Trophoblast cell (in vitro differentiated cells and primary cell): ENCODE data around the gene RNF167. TPM values are rescaled to one million over a fixed set of nuclear protein-coding genes. Genes with fewer than 3 reads are reported as not detected.
A peak's percentile ranks its signal among the peaks of the same experiment; 100 is the strongest.

Source experiments
- DNase-seq, 2 donors: peaks; one replicate each; pipeline ENCODE4 v3.0.0-alpha.2; 2016
- H2AFZ ChIP-seq: 2 replicates; pipeline ENCODE4 v1.6.1; 2013; ENCODE audit warnings: low read length, moderate library complexity, mild to moderate bottlenecking; ENCODE audit not compliant: insufficient read depth, poor library complexity
- H2AK5ac ChIP-seq: 2 replicates; pipeline ENCODE4 v1.6.1; 2013; ENCODE audit warnings: mild to moderate bottlenecking, low read length
- H2BK120ac ChIP-seq: 2 replicates; pipeline ENCODE4 v1.6.1; 2013; ENCODE audit warnings: low read length, mild to moderate bottlenecking, moderate library complexity; ENCODE audit not compliant: insufficient read depth, poor library complexity
- H2BK12ac ChIP-seq: 2 replicates; pipeline ENCODE4 v1.6.1; 2013; ENCODE audit warnings: mild to moderate bottlenecking, low read length, moderate library complexity
- H2BK5ac ChIP-seq: 2 replicates; pipeline ENCODE4 v1.6.1; 2013; ENCODE audit warnings: low read length, low read depth, moderate library complexity, mild to moderate bottlenecking; ENCODE audit not compliant: poor library complexity
- H3K14ac ChIP-seq: 2 replicates; pipeline ENCODE4 v1.6.1; 2013; ENCODE audit warnings: mild to moderate bottlenecking, low read length
- H3K18ac ChIP-seq: 2 replicates; pipeline ENCODE4 v1.6.1; 2013; ENCODE audit warnings: mild to moderate bottlenecking, low read length
- H3K23ac ChIP-seq: 2 replicates; pipeline ENCODE4 v1.6.1; 2013; ENCODE audit warnings: low read length
- H3K27ac ChIP-seq: 2 replicates; pipeline ENCODE4 v1.5.1; 2013; ENCODE audit warnings: low read depth, mild to moderate bottlenecking, inconsistent platforms, low read length, moderate library complexity
- H3K27me3 ChIP-seq: 2 replicates; pipeline ENCODE4 v1.6.1; 2013; ENCODE audit warnings: inconsistent platforms, mild to moderate bottlenecking, low read length, moderate library complexity; ENCODE audit not compliant: insufficient read depth
- H3K36me3 ChIP-seq, 2 experiments: 1 replicate in 1 of 2; 2 replicates in 1 of 2; pipeline ENCODE4 v1.6.1; 2013; ENCODE audit warnings: low read length in 2 of 2, mild to moderate bottlenecking in 2 of 2, moderate library complexity in 1 of 2; ENCODE audit not compliant: insufficient read depth in 2 of 2, control insufficient read depth in 1 of 2
- H3K4ac ChIP-seq: 2 replicates; pipeline ENCODE4 v1.6.1; 2013; ENCODE audit warnings: low read depth, mild to moderate bottlenecking, low read length, moderate library complexity
- H3K4me1 ChIP-seq, 2 experiments: 1 replicate in 1 of 2; 2 replicates in 1 of 2; pipeline ENCODE4 v1.6.1; 2013; ENCODE audit warnings: low read length in 2 of 2, mild to moderate bottlenecking in 2 of 2, moderate library complexity in 1 of 2; ENCODE audit not compliant: insufficient read depth in 2 of 2, control insufficient read depth in 1 of 2
- H3K4me2 ChIP-seq: 2 replicates; pipeline ENCODE4 v1.6.1; 2013; ENCODE audit warnings: inconsistent platforms, mild to moderate bottlenecking, low read length, moderate library complexity
- H3K4me3 ChIP-seq: 2 replicates; pipeline ENCODE4 v1.5.1; 2013; ENCODE audit warnings: mild to moderate bottlenecking, low read depth, low read length, inconsistent platforms
- H3K79me1 ChIP-seq: one replicate; pipeline ENCODE4 v1.6.1; 2013; ENCODE audit warnings: low read length
- H3K79me2 ChIP-seq: 2 replicates; pipeline ENCODE4 v1.6.1; 2013; ENCODE audit warnings: low read length, mild to moderate bottlenecking; ENCODE audit not compliant: control insufficient read depth, insufficient read depth, poor library complexity
- H3K9ac ChIP-seq: 2 replicates; pipeline ENCODE4 v1.6.1; 2013; ENCODE audit warnings: mild to moderate bottlenecking, low read length
- H3K9me3 ChIP-seq: 2 replicates; pipeline ENCODE4 v1.6.1; 2013; ENCODE audit warnings: low read depth, mild to moderate bottlenecking, control low read depth, inconsistent platforms, low read length; ENCODE audit not compliant: insufficient read depth
- H4K12ac ChIP-seq: 2 replicates; pipeline ENCODE4 v1.6.1; 2013; ENCODE audit warnings: low read depth, mild to moderate bottlenecking, low read length, moderate library complexity
- H4K8ac ChIP-seq: 2 replicates; pipeline ENCODE4 v1.6.1; 2013; ENCODE audit warnings: low read depth, mild to moderate bottlenecking, low read length, moderate library complexity
- H4K91ac ChIP-seq: one replicate; pipeline ENCODE4 v1.6.1; 2013; ENCODE audit warnings: low read depth, mild to moderate bottlenecking, low read length, moderate library complexity
- WGBS: extraction: QIAGEN DNeasy Blood & Tissue Kit; methylation state at CpG from one replicate; pipeline ENCODE4 v1.1.7; 2013; ENCODE audit warnings: missing lambda C conversion rate; ENCODE audit not compliant: insufficient read length, insufficient coverage; ENCODE audit errors: extremely low coverage; 5-methylcytosine and 5-hydroxymethylcytosine counted together
- polyA plus RNA-seq: library from polyadenylated mRNA; stranded (reverse); fragments of 200-250 nt; gene quantifications from 2 replicates; pipeline ENCODE4 v1.2.3, GENCODE V29; 2013

RNF167 gene
- polyA plus RNA-seq, result 113 and 122 TPM in 2 replicates

DNA sequence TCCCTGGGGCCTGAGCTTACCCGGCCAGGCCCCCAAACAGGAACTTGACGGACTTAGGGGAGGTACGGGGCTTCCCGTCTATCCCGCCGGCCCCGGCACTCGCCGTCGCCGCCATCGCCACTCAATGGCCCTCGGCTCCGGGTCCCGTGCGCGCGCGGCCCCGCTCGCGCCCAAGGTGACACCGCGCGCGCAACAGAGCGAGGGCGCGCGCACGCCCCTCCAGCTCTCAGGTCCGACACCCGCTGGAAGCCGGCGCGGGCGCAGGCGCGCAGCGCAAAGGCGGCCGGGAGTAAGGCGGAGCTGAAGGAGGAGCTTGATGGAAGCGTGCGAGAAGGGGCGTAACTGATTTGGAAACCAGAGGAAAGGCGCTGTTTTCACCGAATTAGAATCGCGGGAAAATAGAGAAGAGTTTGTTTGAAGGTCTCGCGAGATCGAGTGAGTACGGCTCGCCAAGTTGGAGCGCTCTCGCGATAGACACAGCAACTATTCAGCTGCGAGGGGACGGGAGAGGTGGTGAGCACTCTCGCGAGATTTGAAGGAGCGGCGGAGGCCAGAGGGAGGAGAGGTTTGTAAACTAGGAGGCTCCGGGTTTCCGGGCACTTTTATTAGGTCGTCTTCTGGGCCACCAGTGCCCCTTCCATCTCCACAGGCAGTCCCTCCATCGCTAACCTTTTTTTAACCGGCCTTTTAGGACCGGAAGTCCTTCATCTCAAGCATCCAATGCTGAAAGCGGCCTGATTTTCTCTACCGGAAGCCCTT lies at the start of gene RNF167, which contains the start of gene SLC25A11:
TSS of gene RNF167 (plus strand) at position 473 of the 759 bp plus-strand sequence. CDS start 642 bp downstream, outside the sequence.
TSS of gene SLC25A11 (minus strand) at position 251 of the 759 bp plus-strand sequence. CDS start at position 115, 136 bp downstream.
- Histone ChIP-seq H4K8ac (peak within 1 kb of the TSS; percentile 94), H3K14ac (peak within 1 kb of the TSS; percentile 95), H2BK120ac (peak within 1 kb of the TSS; percentile 84), H3K4me3 (peak within 1 kb of the TSS; percentile 85), H3K9ac (peak within 1 kb of the TSS; percentile 95), H2BK5ac (peak within 1 kb of the TSS; percentile 62), H3K4ac (peak within 1 kb of the TSS; percentile 90), H2AK5ac (peak within 1 kb of the TSS; percentile 95), H3K79me1 (peaks cover 13% of the 10 kb centered on the region), H3K36me3 (peaks cover 42 to 55% of the 10 kb centered on the region in 2 experiments), H3K27ac (peak within 1 kb of the TSS; percentile 97), H2BK12ac (peak within 1 kb of the TSS; percentile 38), H2AFZ (peak within 1 kb of the TSS; percentile 73), H3K79me2 (peaks cover 18% of the 10 kb centered on the region), H4K91ac (peak within 1 kb of the TSS; percentile 90), H4K12ac (peak within 1 kb of the TSS; percentile 89), H3K18ac (peak within 1 kb of the TSS; percentile 80), H3K9me3 (no peaks in the 10 kb centered on the region), H3K27me3 (no peaks in the 10 kb centered on the region), H3K4me2 (peak within 1 kb of the TSS; percentile 93), H3K23ac (no peak within 1 kb of the TSS), H3K4me1 (peaks cover 13 to 17% of the 10 kb centered on the region in 2 experiments)
- peak; percentile 99 to 100 for DNase-seq
- no CpG with 5 or more reads among the region's 72 CpGs for WGBS

DNA sequence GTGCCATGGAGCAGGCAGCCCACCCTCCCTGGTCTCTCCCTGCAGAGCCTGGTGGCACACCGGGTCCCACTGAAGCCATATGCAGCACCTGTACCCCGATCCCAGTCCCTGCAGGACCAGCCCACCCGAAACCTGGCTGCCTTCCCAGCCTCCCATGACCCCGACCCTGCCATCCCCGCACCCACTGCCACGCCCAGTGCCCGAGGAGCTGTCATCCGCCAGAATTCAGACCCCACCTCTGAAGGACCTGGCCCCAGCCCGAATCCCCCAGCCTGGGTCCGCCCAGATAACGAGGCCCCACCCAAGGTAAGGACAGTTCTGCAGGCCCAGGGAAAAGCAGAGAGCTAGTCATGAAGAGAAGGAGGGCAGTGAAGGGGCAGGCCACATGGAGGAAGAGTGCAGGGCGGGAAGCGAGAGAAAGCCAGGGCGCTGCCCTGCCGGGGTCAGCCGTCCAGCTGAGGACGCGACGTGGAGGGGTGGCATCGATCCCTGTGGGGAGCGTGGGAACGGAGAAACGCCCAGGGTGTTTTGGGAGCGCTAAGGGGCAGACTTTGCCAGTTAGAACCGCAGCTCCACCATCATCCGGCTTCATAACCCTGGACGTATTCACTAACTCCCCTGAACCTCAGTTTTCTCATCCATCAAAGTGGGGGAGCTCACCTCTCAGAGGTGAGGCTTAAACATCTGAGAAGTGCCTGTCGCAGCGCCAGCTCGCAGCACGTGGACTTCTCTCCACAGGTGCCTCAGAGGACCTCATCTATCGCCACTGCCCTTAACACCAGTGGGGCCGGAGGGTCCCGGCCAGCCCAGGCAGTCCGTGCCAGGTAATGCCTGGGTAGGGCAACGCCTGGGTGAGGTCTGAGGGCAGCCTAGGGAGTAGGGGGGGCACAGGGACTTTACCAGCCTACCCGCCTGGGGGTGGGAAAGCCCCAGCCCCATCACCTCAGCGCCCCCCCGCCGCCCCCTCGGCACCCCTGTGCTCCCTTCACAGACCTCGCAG lies 48.4 kb upstream of the RNF167 start:
- Histone ChIP-seq H2AFZ (no peak overlapping the region), H3K79me2 (no peaks in the 10 kb centered on the region), H2BK5ac (no peak overlapping the region), H3K27me3 (no peaks in the 10 kb centered on the region), H3K27ac (no peak overlapping the region), H3K23ac (no peak overlapping the region), H2BK12ac (no peak overlapping the region), H3K9ac (no peak overlapping the region), H3K4me1 (no peaks in the 10 kb centered on the region), H3K79me1 (no peaks in the 10 kb centered on the region), H3K4me2 (no peak overlapping the region), H3K18ac (no peak overlapping the region), H3K4me3 (peak overlapping the region; percentile 7), H4K91ac (no peak overlapping the region), H4K8ac (no peak overlapping the region), H2AK5ac (no peak overlapping the region), H4K12ac (no peak overlapping the region), H3K14ac (no peak overlapping the region), H3K4ac (no peak overlapping the region), H2BK120ac (no peak overlapping the region), H3K9me3 (peaks cover 3% of the 10 kb centered on the region), H3K36me3 (peaks cover 90 to 91% of the 10 kb centered on the region in 2 experiments)
- WGBS, result no CpG with 5 or more reads among the region's 42 CpGs
- no peak for DNase-seq

- no peak overlapping the region for H4K91ac ChIP-seq
- no peak overlapping the region for H3K4me3 ChIP-seq
- peaks cover 89 to 90% of the 10 kb centered on the region in 2 experiments for H3K36me3 ChIP-seq
- no peak for DNase-seq
- no peak overlapping the region for H3K14ac ChIP-seq
- H2BK12ac ChIP-seq, result no peak overlapping the region
- no peak overlapping the region for H2AK5ac ChIP-seq
- no peak overlapping the region for H3K18ac ChIP-seq
- no peak overlapping the region for H3K4me2 ChIP-seq
- H4K8ac ChIP-seq, result no peak overlapping the region
- H3K79me2 ChIP-seq, result no peaks in the 10 kb centered on the region
- no CpG with 5 or more reads among the region's 23 CpGs for WGBS
- H3K79me1 ChIP-seq, result no peaks in the 10 kb centered on the region
- H3K4me1 ChIP-seq, result no peaks in the 10 kb centered on the region
- no peak overlapping the region for H2BK5ac ChIP-seq
- peaks cover 1% of the 10 kb centered on the region for H3K9me3 ChIP-seq
- H3K27ac ChIP-seq, result no peak overlapping the region
- no peak overlapping the region for H2AFZ ChIP-seq
- H3K9ac ChIP-seq, result no peak overlapping the region
- no peak overlapping the region for H3K23ac ChIP-seq
- no peaks in the 10 kb centered on the region for H3K27me3 ChIP-seq
- H2BK120ac ChIP-seq, result no peak overlapping the region
- no peak overlapping the region for H3K4ac ChIP-seq
- no peak overlapping the region for H4K12ac ChIP-seq
These were observed 47.4 kb upstream of the RNF167 start for GRCh38 chr17:4892499-4893221.

DNA sequence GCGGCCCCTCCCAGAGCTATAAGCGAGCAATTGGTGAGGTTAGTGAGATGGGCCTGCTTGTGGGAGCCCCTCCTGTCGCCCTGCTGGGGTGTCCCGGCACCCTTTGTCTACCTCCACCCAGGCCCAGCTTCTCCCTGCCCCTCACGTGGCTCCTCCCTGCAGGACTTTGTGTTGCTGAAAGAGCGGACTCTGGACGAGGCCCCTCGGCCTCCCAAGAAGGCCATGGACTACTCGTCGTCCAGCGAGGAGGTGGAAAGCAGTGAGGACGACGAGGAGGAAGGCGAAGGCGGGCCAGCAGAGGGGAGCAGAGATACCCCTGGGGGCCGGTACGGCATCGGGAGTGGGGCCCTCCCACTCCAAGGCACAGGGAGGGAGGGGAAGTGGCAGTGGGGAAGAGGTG lies 46.8 kb upstream of the RNF167 start:
- H3K36me3 ChIP-seq, result peaks cover 88 to 91% of the 10 kb centered on the region in 2 experiments
- H3K23ac ChIP-seq, result no peak overlapping the region
- no peak overlapping the region for H4K8ac ChIP-seq
- no peak overlapping the region for H4K91ac ChIP-seq
- no peaks in the 10 kb centered on the region for H3K79me2 ChIP-seq
- H3K14ac ChIP-seq, result no peak overlapping the region
- H3K79me1 ChIP-seq, result no peaks in the 10 kb centered on the region
- H3K9me3 ChIP-seq, result peaks cover 1% of the 10 kb centered on the region
- H3K4me1 ChIP-seq, result no peaks in the 10 kb centered on the region
- no peak overlapping the region for H2AK5ac ChIP-seq
- no peak overlapping the region for H2BK120ac ChIP-seq
- no peak overlapping the region for H3K4me2 ChIP-seq
- WGBS, result no CpG with 5 or more reads among the region's 18 CpGs
- no peak overlapping the region for H3K4ac ChIP-seq
- H2AFZ ChIP-seq, result no peak overlapping the region
- H4K12ac ChIP-seq, result no peak overlapping the region
- no peak for DNase-seq
- H3K9ac ChIP-seq, result no peak overlapping the region
- H2BK5ac ChIP-seq, result no peak overlapping the region
- no peak overlapping the region for H3K4me3 ChIP-seq
- H3K18ac ChIP-seq, result no peak overlapping the region
- no peak overlapping the region for H2BK12ac ChIP-seq
- no peaks in the 10 kb centered on the region for H3K27me3 ChIP-seq
- no peak overlapping the region for H3K27ac ChIP-seq
